ENCODE data around the gene SIRPB2.

- no peak for TF ChIP-seq ATF3 (IDR thresholded peaks at IDR 0.05; ENCODE audit: borderline replicate concordance, extremely low read depth, low read depth, low read length)
- TF ChIP-seq HDAC6 (IDR thresholded peaks at IDR 0.05; ENCODE audit: unreplicated experiment): no peak
- no peak for TF ChIP-seq CTCF (IDR thresholded peaks at IDR 0.05 in 2 of 3, conservative IDR thresholded peaks at IDR 0.05 in 1 of 3; ENCODE audit: control insufficient read depth in 2 of 3, extremely low read depth in 1 of 3, insufficient read depth in 1 of 3, low read depth in 3 of 3, low read length in 3 of 3)
- TF ChIP-seq MEF2A (IDR thresholded peaks at IDR 0.05; ENCODE audit: insufficient read depth, low read depth, low read length): no peak
- TF ChIP-seq BRCA1 (IDR thresholded peaks at IDR 0.05; ENCODE audit: low read depth, low read length): no peak
- TF ChIP-seq CREM (IDR thresholded peaks at IDR 0.05; ENCODE audit: low read depth): no peak
- no peak for TF ChIP-seq EP300 (IDR thresholded peaks at IDR 0.05; ENCODE audit: borderline replicate concordance in 1 of 2, control insufficient read depth in 1 of 2, low read depth in 2 of 2, low read length in 2 of 2)
- TF ChIP-seq ZNF274 (IDR thresholded peaks at IDR 0.05; ENCODE audit: insufficient read depth, insufficient read length): no peak
- TF ChIP-seq PBX3 (IDR thresholded peaks at IDR 0.05; ENCODE audit: insufficient replicate concordance, low read depth, low read length): no peak
- TF ChIP-seq CEBPB (IDR thresholded peaks at IDR 0.05; ENCODE audit: borderline replicate concordance in 1 of 2, low read depth in 2 of 2, low read length in 2 of 2): no peak
Observed at GRCh38 chr20:1477896-1478490, 13.2 kb downstream of the SIRPB2 start.

Data from GM12878 (cell line).